Stomach (tissue), 4 donors: ENCODE results near the gene RAD51C.

Source experiments
- EP300 ChIP-seq: sonication (generic); formaldehyde crosslinking; IDR thresholded peaks from one replicate; pipeline ENCODE4 v1.6.1; 2017; ENCODE audit warnings: antibody characterized with exemption
- POLR2AphosphoS5 ChIP-seq, 3 donors: sonication (generic); formaldehyde crosslinking; IDR thresholded peaks; one replicate each; pipeline ENCODE4 v1.6.1; 2016; ENCODE audit warnings: antibody characterized with exemption in 3 of 3

DNA sequence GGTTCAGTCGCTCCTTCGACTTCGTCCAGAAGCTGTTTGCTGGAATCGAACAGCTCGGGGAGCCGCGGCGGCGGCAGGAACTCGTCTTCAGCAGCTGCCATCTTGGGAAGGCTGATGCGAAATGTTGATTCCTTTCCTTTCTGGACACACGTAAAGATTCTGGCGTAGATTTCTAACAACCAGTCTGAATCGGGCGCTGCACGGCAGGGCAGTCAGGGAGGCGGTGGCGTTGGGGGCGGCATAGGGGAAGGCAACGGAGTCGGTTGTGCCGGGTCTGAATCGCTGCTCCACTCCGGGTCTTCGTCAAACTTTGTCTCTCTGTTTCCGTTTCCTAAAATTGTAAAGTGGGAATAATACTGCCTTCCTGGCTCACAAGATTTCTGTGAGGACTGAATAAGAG is 30.9 kb upstream of the RAD51C start:
- TF ChIP-seq EP300 (no peak), POLR2AphosphoS5 (IDR thresholded peaks at IDR 0.05) (no peak)
